Neural cell (in vitro differentiated cells): ENCODE data around the gene KRT12.

Experiments
- CTCF ChIP-seq: fragments of 450-650 bp; IDR thresholded peaks from 2 replicates; pipeline ENCODE4 v1.5.1; 2014; ENCODE audit warnings: antibody characterized with exemption, mild to moderate bottlenecking, moderate library complexity; ENCODE audit not compliant: poor library complexity, severe bottlenecking
- EZH2 ChIP-seq: fragments of 200-600, 300-800 bp; shearing (Covaris generic), sonication (generic); IDR thresholded peaks from 2 replicates; pipeline ENCODE4 v1.6.1; 2014; ENCODE audit warnings: antibody characterized with exemption, low read length, borderline replicate concordance, mild to moderate bottlenecking; ENCODE audit not compliant: insufficient read depth, poor library complexity, severe bottlenecking
- REST ChIP-seq: IDR thresholded peaks from 2 replicates; pipeline ENCODE4 v1.6.1; 2012; ENCODE audit warnings: borderline replicate concordance

GRCh38 chr17:40852364-40852763 lies 14.7 kb downstream of the KRT12 start:
- TF ChIP-seq REST (no peak), CTCF (no peak), EZH2 (no peak)
